GM12892 (cell line): ENCODE measurements around the gene JPH3.

Experiments
- POLR2A ChIP-seq: IDR thresholded peaks from 2 replicates; pipeline ENCODE4 v1.6.1; 2011; ENCODE audit warnings: low read depth, low read length, control low read depth
- TAF1 ChIP-seq: IDR thresholded peaks from 2 replicates; pipeline ENCODE4 v1.6.1; 2011; ENCODE audit warnings: low read depth, mild to moderate bottlenecking, control low read depth, low read length, borderline replicate concordance

DNA sequence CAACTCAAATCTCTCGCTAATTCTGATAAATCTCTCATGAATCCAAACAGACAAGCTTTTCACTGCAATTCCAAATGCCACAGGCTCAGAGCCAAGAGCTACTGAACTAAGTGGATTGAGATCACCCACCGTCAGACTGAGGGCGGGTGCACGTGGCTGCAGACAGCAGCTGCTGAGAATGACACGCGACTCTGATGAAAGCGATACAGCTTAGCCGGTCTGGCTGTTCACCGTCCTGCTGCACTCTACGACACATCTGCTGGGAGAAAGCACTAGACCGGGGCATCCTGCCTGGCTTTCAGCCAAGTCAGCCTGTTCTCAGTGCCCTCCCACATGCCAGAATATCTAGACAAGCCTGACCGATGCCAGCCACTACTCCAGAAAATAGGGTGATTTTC lies 120.9 kb downstream of the JPH3 start:
- TF ChIP-seq POLR2A (no peak), TAF1 (no peak)
